Measurements from ENCODE around the gene CASKIN1.

DNA sequence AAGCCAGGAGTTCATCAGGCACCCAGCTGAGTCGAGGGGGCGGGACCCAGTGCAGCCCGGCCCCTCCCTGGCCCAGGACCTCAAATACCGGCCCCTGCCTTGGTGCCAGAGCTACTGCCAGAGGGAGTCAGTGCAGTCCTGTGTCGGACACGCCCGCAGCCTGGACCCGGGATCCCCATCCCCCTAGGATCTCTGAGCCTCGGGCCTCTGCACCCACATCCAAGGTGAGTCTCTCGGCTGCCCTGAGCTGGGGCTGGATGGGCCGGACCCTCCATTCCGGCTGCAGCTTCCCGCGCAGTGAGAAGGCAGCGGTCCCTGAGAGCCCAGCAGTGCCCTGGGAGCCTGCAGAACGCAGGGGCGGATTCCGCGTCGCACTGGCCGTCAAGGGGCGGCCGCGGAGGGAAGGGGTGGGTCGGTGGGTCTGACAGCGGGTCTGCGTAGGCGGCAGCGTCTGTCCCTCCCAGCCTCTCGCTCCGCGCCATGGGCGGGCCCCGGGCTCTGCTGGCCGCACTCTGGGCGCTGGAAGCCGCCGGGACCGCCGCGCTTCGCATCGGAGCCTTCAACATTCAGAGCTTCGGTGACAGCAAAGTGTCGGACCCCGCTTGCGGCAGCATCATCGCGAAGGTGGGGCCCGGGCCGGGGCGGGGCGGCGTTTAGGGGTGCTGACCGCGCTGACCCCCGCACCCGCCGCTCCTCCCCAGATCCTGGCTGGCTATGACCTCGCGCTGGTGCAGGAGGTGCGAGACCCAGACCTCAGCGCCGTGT is 40.1 kb upstream of the CASKIN1 start, which contains the start of gene DNASE1L2:
- TF ChIP-seq CTCF (IDR thresholded peaks at IDR 0.05; ENCODE audit: insufficient read depth, low read length) (no peak), POLR2AphosphoS5 (IDR thresholded peaks at IDR 0.05; ENCODE audit: low read depth) (no peak), SPI1 (IDR thresholded peaks at IDR 0.05; ENCODE audit: borderline replicate concordance, low read depth) (no peak), GABPA (IDR thresholded peaks at IDR 0.05; ENCODE audit: low read depth) (no peak)
